ENCODE data around the gene EYS.

Gene EYS

GRCh38 chr6:64838726-64839125 is 868.3 kb downstream of the EYS start:
- no peak for TF ChIP-seq CTCF (IDR thresholded peaks at IDR 0.05; ENCODE audit: low read depth, low read length)
- no peak overlapping the region for H3K4me3 ChIP-seq (ENCODE audit: low read depth, low read length)

- H3K4me3 ChIP-seq (ENCODE audit: low read depth, low read length): no peak overlapping the region
- no peak for TF ChIP-seq CTCF (IDR thresholded peaks at IDR 0.05; ENCODE audit: low read depth, low read length)
These were observed 875.3 kb downstream of the EYS start for GRCh38 chr6:64831680-64832079.

GRCh38 chr6:64817525-64817924 is 889.5 kb downstream of the EYS start:
- no peak for TF ChIP-seq CTCF (IDR thresholded peaks at IDR 0.05; ENCODE audit: low read depth, low read length)
- no peak overlapping the region for H3K4me3 ChIP-seq (ENCODE audit: low read depth, low read length)

- no peak for TF ChIP-seq CTCF (IDR thresholded peaks at IDR 0.05; ENCODE audit: low read depth, low read length)
These were observed 891.3 kb downstream of the EYS start for GRCh38 chr6:64815718-64816117.

GRCh38 chr6:64812138-64812537 is 894.9 kb downstream of the EYS start:
- TF ChIP-seq CTCF (IDR thresholded peaks at IDR 0.05; ENCODE audit: low read depth, low read length): no peak

More at GRCh38 chr6:64815718-64816117, 891.3 kb downstream of the EYS start:
- H3K4me3 ChIP-seq (ENCODE audit: low read depth, low read length): no peak overlapping the region

GRCh38 chr6:64811119-64811518 is 895.9 kb downstream of the EYS start:
- H3K4me3 ChIP-seq (ENCODE audit: low read depth, low read length): no peak overlapping the region
- TF ChIP-seq CTCF (IDR thresholded peaks at IDR 0.05; ENCODE audit: low read depth, low read length): no peak

More at GRCh38 chr6:64812138-64812537, 894.9 kb downstream of the EYS start:
- no peak overlapping the region for H3K4me3 ChIP-seq (ENCODE audit: low read depth, low read length)

- no peak for TF ChIP-seq CTCF (IDR thresholded peaks at IDR 0.05; ENCODE audit: low read depth, low read length)
- H3K4me3 ChIP-seq (ENCODE audit: low read depth, low read length): no peak overlapping the region
These were observed 899.2 kb downstream of the EYS start for GRCh38 chr6:64807785-64808184.
